T-cell (primary cell): Measurements from ENCODE around the gene OR14A2. TPM values are rescaled to one million over a fixed set of nuclear protein-coding genes. Genes with fewer than 3 reads are reported as not detected.
A peak's percentile ranks its signal among the peaks of the same experiment; 100 is the strongest.
"Not testable (repeated sequence)": the region's sequence is repeated elsewhere in the genome, so short reads cannot be mapped to it uniquely, and the experiment has no call there.

Experiments
- ATAC-seq, 4 experiments: fragments of 200-7000 bp in 3 of 4; fragments of 150-1000 bp in 1 of 4; cut with Tn5 transposase; replicated peaks in 1 of 4; 1 replicate in 3 of 4; 2 replicates in 1 of 4; pipeline ENCODE4 v1.10.0; 2021; ENCODE audit warnings: moderate library complexity in 3 of 4, mild to moderate bottlenecking in 2 of 4, moderate number of reproducible peaks in 1 of 4
- CTCF ChIA-PET, 2 donors: fragments of 300-600 bp; sonication (Branson Sonifier 250); formaldehyde crosslinking; loops; one replicate each; lab custom pipeline; 2022; ENCODE audit warnings: antibody characterized with exemption in 2 of 2; lab: Charles Lee
- POLR2A ChIA-PET, 2 donors: fragments of 300-600 bp; sonication (Branson Sonifier 250); formaldehyde crosslinking; loops; one replicate each; lab custom pipeline; 2022; ENCODE audit warnings: antibody characterized with exemption in 2 of 2; lab: Charles Lee
- DNase-seq, 35 experiments: peaks; one replicate each; pipeline versions ENCODE4 v3.0.0 to v3.0.0-alpha.2; 2013 to 2023
- H3K27ac ChIP-seq: one replicate; pipeline ENCODE4 v1.5.1; 2013; ENCODE audit warnings: low read length
- H3K27me3 ChIP-seq, 2 experiments: replicated peaks in 1 of 2; 1 replicate in 1 of 2; 2 replicates in 1 of 2; pipeline versions ENCODE4 v1.6.1 to v1.7.0; 2013; ENCODE audit warnings: low read length in 1 of 2, mixed read lengths in 1 of 2; ENCODE audit not compliant: control insufficient read depth in 2 of 2, insufficient read depth in 2 of 2; ENCODE audit errors: extremely low read depth in 1 of 2
- H3K36me3 ChIP-seq, 2 donors: 1 replicate in 1 of 2; 2 replicates in 1 of 2; pipeline versions ENCODE4 v1.6.1 to v1.7.0; 2013; ENCODE audit warnings: low read length in 1 of 2; ENCODE audit not compliant: control insufficient read depth in 2 of 2, insufficient read depth in 1 of 2; ENCODE audit errors: extremely low read depth in 1 of 2
- H3K4me1 ChIP-seq, 2 experiments: 1 replicate in 1 of 2; 2 replicates in 1 of 2; pipeline versions ENCODE4 v1.6.1 to v1.7.0; 2013; ENCODE audit warnings: low read length in 2 of 2, mixed read lengths in 1 of 2; ENCODE audit not compliant: insufficient read depth in 2 of 2, control insufficient read depth in 1 of 2; ENCODE audit errors: extremely low read depth in 1 of 2
- H3K4me3 ChIP-seq, 2 donors: 1 replicate in 1 of 2; 2 replicates in 1 of 2; pipeline versions ENCODE4 v1.5.1 to v1.7.0; 2013; ENCODE audit warnings: mild to moderate bottlenecking in 2 of 2, low read length in 1 of 2, moderate library complexity in 1 of 2; ENCODE audit not compliant: control insufficient read depth in 1 of 2; ENCODE audit errors: extremely low read depth in 1 of 2
- H3K9me3 ChIP-seq: 2 replicates; pipeline ENCODE4 v1.7.0; 2013
- H3K27ac Mint-ChIP-seq, 2 donors: one replicate each; pipeline ENCODE4 v1.8.0; 2020 to 2021; ENCODE audit warnings: mild to moderate bottlenecking in 2 of 2, mixed read lengths in 2 of 2
- H3K27me3 Mint-ChIP-seq, 2 donors: one replicate each; pipeline ENCODE4 v1.8.0; 2021 to 2022; ENCODE audit warnings: mixed read lengths in 2 of 2
- H3K36me3 Mint-ChIP-seq: one replicate; pipeline ENCODE4 v1.8.0; 2021; ENCODE audit warnings: mixed read lengths
- H3K4me1 Mint-ChIP-seq, 3 donors: one replicate each; pipeline ENCODE4 v1.8.0; 2020 to 2022; ENCODE audit warnings: mixed read lengths in 3 of 3, mild to moderate bottlenecking in 1 of 3
- H3K4me3 Mint-ChIP-seq, 3 donors: one replicate each; pipeline ENCODE4 v1.8.0; 2020 to 2022; ENCODE audit warnings: mild to moderate bottlenecking in 3 of 3, mixed read lengths in 3 of 3, moderate library complexity in 3 of 3
- H3K9me3 Mint-ChIP-seq, 3 donors: one replicate each; pipeline ENCODE4 v1.8.0; 2020 to 2022; ENCODE audit warnings: mixed read lengths in 3 of 3
- WGBS: methylation state at CpG from one replicate; pipeline ENCODE4 v1.1.5; 2013; ENCODE audit warnings: missing lambda C conversion rate; ENCODE audit not compliant: insufficient coverage; 5-methylcytosine and 5-hydroxymethylcytosine counted together
- total RNA-seq, 35 experiments: library from RNA in 6 of 35; stranded (reverse) in 6 of 35; fragments of 120-200 nt in 1 of 35; gene quantifications; one replicate each; pipeline versions ENCODE4 v1.2.1 to v1.2.4 and lab custom pipeline; 2013 to 2026

OR14A2 gene
- total RNA-seq, 5 donors from 2014 or later (not counting 1 experiment from before 2014, with no cell fraction given) = not detected

GRCh38 chr1:247716546-247716945 lies 31.4 kb downstream of the OR14A2 start, which contains the start of gene OR6F1:
Gene OR6F1, minus strand, starts transcription at chr1:247716646. Its CDS starts 3,891 bp downstream, at chr1:247712755.
- Mint-ChIP-seq H3K4me1 (no peaks in the 10 kb centered on the region), H3K9me3 (peaks cover 0 to 8% (median 8%) of the 10 kb centered on the region in 3 donors), H3K36me3 (no peaks in the 10 kb centered on the region), H3K27me3 (peaks cover 0 to 6% of the 10 kb centered on the region in 2 donors), H3K27ac (no peak within 1 kb of the TSS), H3K4me3 (no peak within 1 kb of the TSS)
- no peaks in the 10 kb centered on the region for H3K4me1 ChIP-seq
- H3K4me3 ChIP-seq = no peak within 1 kb of the TSS
- no peak within 1 kb of the TSS for H3K27ac ChIP-seq
- DNase-seq = no peak
- ATAC-seq = no peak
- CTCF ChIA-PET = no interaction called here
- no peaks in the 10 kb centered on the region for H3K9me3 ChIP-seq
- POLR2A ChIA-PET = no interaction called here
- no CpG with 5 or more reads among the region's 3 CpGs for whole genome bisulfite sequencing
- H3K27me3 ChIP-seq = no peaks in the 10 kb centered on the region
- no peaks in the 10 kb centered on the region for H3K36me3 ChIP-seq

GRCh38 chr1:247713753-247714152 lies 34.2 kb downstream of the OR14A2 start:
- WGBS = 99% methylated on average over 7 of the region's 7 CpGs
- H3K36me3 Mint-ChIP-seq = no peaks in the 10 kb centered on the region
- no peak overlapping the region for H3K27ac Mint-ChIP-seq
- no peak overlapping the region for H3K4me3 Mint-ChIP-seq
- H3K9me3 ChIP-seq = no peaks in the 10 kb centered on the region
- ATAC-seq = no peak
- H3K36me3 ChIP-seq = no peaks in the 10 kb centered on the region
- H3K9me3 Mint-ChIP-seq = peaks cover 0 to 4% (median 0%) of the 10 kb centered on the region in 3 donors
- H3K27me3 Mint-ChIP-seq = peaks cover 0 to 6% of the 10 kb centered on the region in 2 donors
- no peak overlapping the region for H3K27ac ChIP-seq
- no peak for DNase-seq
- H3K4me3 ChIP-seq = no peak overlapping the region
- ChIA-PET CTCF (no interaction called here), POLR2A (no interaction called here)
- no peaks in the 10 kb centered on the region for H3K4me1 ChIP-seq
- no peaks in the 10 kb centered on the region for H3K27me3 ChIP-seq
- no peaks in the 10 kb centered on the region for H3K4me1 Mint-ChIP-seq

GRCh38 chr1:247710681-247711080 lies 37.3 kb downstream of the OR14A2 start:
- H3K4me1 Mint-ChIP-seq, H3K4me3 Mint-ChIP-seq, POLR2A ChIA-PET, H3K9me3 ChIP-seq, H3K4me1 ChIP-seq, H3K27me3 Mint-ChIP-seq, H3K27me3 ChIP-seq, H3K36me3 Mint-ChIP-seq, H3K9me3 Mint-ChIP-seq, H3K36me3 ChIP-seq, CTCF ChIA-PET, H3K27ac Mint-ChIP-seq, H3K27ac ChIP-seq, ATAC-seq, DNase-seq, H3K4me3 ChIP-seq: not testable (repeated sequence)
- 100% methylated on average over 1 of the region's 8 CpGs for WGBS

GRCh38 chr1:247701338-247701737 lies 46.6 kb downstream of the OR14A2 start:
- H3K9me3 ChIP-seq = no peaks in the 10 kb centered on the region
- no peak overlapping the region for H3K27ac ChIP-seq
- DNase-seq (no peak), ATAC-seq (no peak)
- H3K27me3 Mint-ChIP-seq = no peaks in the 10 kb centered on the region
- WGBS = no CpG with 5 or more reads among the region's 1 CpG
- H3K27me3 ChIP-seq = no peaks in the 10 kb centered on the region
- H3K4me3 Mint-ChIP-seq = no peak overlapping the region
- ChIA-PET CTCF (no interaction called here), POLR2A (no interaction called here)
- H3K4me1 ChIP-seq = no peaks in the 10 kb centered on the region
- H3K36me3 Mint-ChIP-seq = no peaks in the 10 kb centered on the region
- no peaks in the 10 kb centered on the region for H3K4me1 Mint-ChIP-seq
- no peaks in the 10 kb centered on the region for H3K36me3 ChIP-seq
- H3K4me3 ChIP-seq = no peak overlapping the region
- no peak overlapping the region for H3K27ac Mint-ChIP-seq
- peaks cover 0 to 6% (median 3%) of the 10 kb centered on the region in 3 donors for H3K9me3 Mint-ChIP-seq

GRCh38 chr1:247681288-247681897 lies 66.5 kb downstream of the OR14A2 start:
- CTCF ChIA-PET = no interaction called here

GRCh38 chr1:247680171-247680570 lies 67.8 kb downstream of the OR14A2 start:
- Histone ChIP-seq H3K36me3 (no peaks in the 10 kb centered on the region), H3K27ac (no peak overlapping the region), H3K9me3 (no peaks in the 10 kb centered on the region), H3K27me3 (no peaks in the 10 kb centered on the region), H3K4me3 (no peak overlapping the region), H3K4me1 (no peaks in the 10 kb centered on the region)
- no peaks in the 10 kb centered on the region for H3K27me3 Mint-ChIP-seq
- POLR2A ChIA-PET = no interaction called here
- DNase-seq (no peak), ATAC-seq (no peak)
- CTCF ChIA-PET = no interaction called here
- H3K4me1 Mint-ChIP-seq = no peaks in the 10 kb centered on the region
- no peaks in the 10 kb centered on the region for H3K9me3 Mint-ChIP-seq
- no peak overlapping the region for H3K4me3 Mint-ChIP-seq
- 95% methylated on average over 3 of the region's 4 CpGs for WGBS
- H3K36me3 Mint-ChIP-seq = no peaks in the 10 kb centered on the region
- H3K27ac Mint-ChIP-seq = no peak overlapping the region

More at GRCh38 chr1:247681288-247681897, 66.5 kb downstream of the OR14A2 start:
- no CpG with 5 or more reads among the region's 7 CpGs for WGBS
- H3K36me3 ChIP-seq = no peaks in the 10 kb centered on the region
- POLR2A ChIA-PET = no interaction called here
- no peaks in the 10 kb centered on the region for H3K27me3 ChIP-seq
- Mint-ChIP-seq H3K9me3 (no peaks in the 10 kb centered on the region), H3K36me3 (no peaks in the 10 kb centered on the region), H3K27me3 (no peaks in the 10 kb centered on the region), H3K27ac (no peak overlapping the region), H3K4me1 (no peaks in the 10 kb centered on the region), H3K4me3 (no peak overlapping the region)
- H3K4me3 ChIP-seq = no peak overlapping the region
- ATAC-seq (no peak), DNase-seq (peak in 9 of 35 experiments; percentile 0 to 44 (median 4))
- no peaks in the 10 kb centered on the region for H3K4me1 ChIP-seq
- no peak overlapping the region for H3K27ac ChIP-seq
- H3K9me3 ChIP-seq = no peaks in the 10 kb centered on the region
